ENCODE results near the gene CKAP4.

Gene CKAP4

GRCh38 chr12:106274012-106274411 is 26.2 kb upstream of the CKAP4 start:
- DNase-seq: no peak

DNA sequence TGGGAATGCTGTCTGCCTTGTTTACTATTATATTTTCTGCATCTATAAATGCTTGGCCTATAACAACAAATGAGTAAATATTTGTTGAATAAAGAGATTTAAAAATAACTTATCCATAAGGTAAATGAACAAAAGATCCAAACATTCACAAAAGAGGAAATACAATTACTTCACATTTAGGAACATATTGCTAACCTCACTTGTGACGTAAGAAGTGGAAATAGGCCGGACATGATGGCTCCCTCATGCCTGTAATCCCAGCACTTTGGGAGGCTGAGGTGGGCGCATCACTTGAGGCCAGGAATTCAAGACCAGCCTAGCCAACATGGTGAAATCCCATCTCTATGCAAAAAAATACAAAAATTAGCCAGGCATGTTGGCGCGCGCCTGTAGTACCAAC is 25.7 kb upstream of the CKAP4 start:
- DNase-seq: no peak

GRCh38 chr12:106271575-106272505 is 24.0 kb upstream of the CKAP4 start:
- DNase-seq: no peak

DNA sequence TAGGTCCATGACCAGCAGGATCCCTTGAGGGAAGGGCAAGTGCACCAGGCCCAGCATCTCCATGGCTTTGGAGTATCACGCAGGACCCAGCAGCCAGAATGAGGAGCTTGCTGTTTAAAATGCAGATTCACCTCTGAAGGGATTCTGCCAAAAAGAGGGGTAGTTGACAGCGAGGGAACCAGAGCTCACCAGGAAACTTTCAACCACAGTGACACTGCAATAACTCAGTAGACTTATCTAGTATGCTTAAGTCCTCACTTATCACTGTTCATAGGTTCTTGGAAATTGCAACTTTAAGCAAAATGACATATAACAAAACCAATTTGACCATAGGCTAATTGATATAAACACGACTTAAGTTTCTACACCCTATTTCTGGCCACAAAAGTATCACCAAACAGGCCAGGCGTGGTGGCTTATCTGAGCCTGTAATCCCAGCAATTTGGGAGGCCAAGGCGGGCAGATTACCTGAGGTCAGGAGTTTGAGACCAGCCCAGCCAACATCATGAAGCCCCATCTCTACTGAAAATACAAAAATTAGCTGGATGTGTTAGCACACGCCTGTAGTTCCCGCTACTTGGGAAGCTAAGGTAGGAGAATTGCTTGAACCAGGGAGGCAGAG is 21.4 kb upstream of the CKAP4 start:
- DNase-seq: no peak

DNA sequence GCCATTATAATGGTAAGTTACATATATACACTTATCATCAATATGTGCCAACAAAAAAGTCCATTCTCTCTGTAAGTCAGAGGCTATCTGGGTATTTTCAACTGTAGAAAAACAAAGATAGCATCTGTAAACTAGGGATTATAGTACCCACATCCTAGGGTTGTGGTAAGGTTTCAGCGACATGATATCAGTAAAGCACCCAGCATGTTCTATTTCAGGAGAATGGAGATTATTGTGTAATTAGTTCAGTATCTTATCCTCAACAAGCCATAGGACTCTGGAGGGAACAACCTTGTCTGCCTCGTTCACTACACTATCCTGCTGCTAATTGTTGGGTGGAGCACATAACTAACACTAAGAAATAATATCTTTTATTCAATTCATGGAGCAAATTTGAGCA is 19.7 kb upstream of the CKAP4 start:
- DNase-seq: no peak

GRCh38 chr12:106265116-106265515 is 17.3 kb upstream of the CKAP4 start:
- DNase-seq: no peak

GRCh38 chr12:106258935-106259334 is 11.1 kb upstream of the CKAP4 start:
- DNase-seq: no peak

DNA sequence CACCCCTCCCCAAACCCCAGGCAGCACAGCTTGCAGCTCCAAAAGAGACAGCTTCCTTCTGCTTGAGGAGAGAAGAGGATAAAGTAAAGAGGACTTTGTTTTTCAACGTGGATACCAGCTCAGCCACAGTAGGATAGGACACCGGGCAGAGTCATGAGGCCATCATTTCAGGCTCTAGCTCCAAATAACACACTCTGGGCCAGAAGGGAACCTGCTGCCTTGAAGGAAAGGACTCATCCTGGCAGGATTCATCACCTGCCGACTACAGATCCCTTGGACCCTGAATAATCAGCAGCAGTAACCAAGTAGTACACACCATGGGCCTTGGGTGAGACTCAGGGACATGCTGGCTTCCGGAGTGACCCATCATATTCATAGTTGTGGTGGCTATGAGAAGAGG is 10.4 kb upstream of the CKAP4 start:
- no peak for DNase-seq

DNA sequence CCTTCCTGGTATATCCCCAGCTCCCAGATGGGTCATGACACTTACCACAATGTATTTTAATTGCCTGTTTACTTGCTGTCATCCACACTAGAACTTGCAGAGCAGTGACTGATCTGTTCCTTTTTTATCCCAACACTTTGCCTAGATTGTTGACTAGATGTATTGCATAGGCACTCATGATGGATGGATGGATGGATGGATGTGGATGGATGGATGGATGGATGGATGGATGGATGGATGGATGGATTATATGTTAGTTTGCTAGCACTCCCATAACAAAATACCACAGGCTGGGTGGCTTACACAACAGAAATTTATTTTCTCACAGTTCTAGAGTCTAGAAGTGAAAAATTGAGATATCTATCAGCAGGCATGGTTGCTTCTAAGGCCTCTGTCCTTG is 8.7 kb upstream of the CKAP4 start:
- DNase-seq: no peak

- no peak for DNase-seq
These were observed 8.1 kb upstream of the CKAP4 start for GRCh38 chr12:106255952-106256351.

- no peak for DNase-seq
These were observed 7.7 kb upstream of the CKAP4 start for GRCh38 chr12:106255493-106255892.

GRCh38 chr12:106254724-106255123 is 6.9 kb upstream of the CKAP4 start:
- DNase-seq: no peak

- no peak for DNase-seq
These were observed 4.0 kb upstream of the CKAP4 start for GRCh38 chr12:106251631-106252455.

GRCh38 chr12:106249411-106250135 is 1.8 kb upstream of the CKAP4 start:
- DNase-seq: no peak

- no peak for DNase-seq
These were observed 1.1 kb upstream of the CKAP4 start for GRCh38 chr12:106248846-106249371.

- DNase-seq: no peak
These were observed 559 bp upstream of the CKAP4 start for GRCh38 chr12:106248312-106248845.

- DNase-seq: no peak
These were observed 738 bp downstream of the CKAP4 start for GRCh38 chr12:106246891-106247673.

DNA sequence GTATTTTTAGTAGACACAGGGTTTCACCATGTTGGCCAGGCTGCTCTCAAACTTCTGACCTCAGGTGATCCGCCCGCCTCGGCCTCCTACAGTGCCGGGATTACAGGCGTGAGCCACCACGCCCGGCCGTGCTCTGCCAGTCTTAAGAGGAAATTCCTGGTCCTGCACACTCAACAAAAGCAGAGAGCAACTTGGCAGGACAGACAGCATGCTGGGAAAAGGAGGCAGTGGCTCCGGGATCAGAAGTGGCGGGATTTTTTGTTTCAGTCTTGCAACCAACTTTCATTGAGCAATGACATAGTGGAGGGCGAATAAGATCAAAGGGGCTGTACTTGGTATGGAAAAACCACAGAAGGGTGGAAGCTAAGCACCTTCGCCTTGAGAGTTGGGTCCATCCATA is 2.1 kb downstream of the CKAP4 start:
- no peak for DNase-seq

- DNase-seq: no peak
These were observed 4.2 kb downstream of the CKAP4 start for GRCh38 chr12:106243620-106244019.

DNA sequence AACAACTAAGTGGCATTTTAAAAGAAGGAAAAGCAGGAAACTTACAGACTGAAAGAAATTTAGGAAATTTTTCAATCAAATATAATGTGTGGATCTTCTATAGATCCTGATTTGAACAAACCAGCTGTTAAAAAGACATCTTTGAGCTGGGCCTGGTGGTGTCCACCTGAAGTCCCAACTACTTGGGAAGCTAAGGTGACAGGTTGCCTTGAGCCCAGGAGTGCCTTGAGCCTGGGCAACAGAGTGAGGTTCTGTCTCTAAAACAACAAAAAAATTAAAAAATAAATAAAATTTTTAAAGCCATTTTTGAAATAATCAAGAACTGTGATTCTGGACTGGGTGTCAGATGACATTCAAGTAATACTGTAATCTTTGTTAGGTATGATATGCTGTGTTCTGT is 7.0 kb downstream of the CKAP4 start:
- DNase-seq: no peak

DNA sequence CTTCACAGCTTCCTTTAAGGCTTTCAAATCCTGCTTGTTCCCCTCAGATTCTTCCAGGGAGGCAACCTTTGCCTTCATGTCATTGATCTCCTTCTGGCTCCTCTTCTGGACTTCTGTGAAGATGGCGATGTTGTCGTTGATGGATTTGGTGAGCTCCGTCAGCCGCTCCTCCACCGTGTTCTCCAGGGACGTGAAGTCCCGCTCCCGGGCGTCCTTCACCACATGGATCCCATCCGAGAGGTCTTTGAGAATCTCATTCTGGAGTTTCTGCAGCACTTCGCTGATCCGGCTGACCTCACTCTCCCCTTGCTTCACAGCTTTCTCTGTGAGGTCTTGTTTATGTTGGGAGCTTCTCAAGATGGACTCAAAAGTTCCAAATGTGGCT is 7.9 kb downstream of the CKAP4 start:
- DNase-seq: no peak

All from NCI-H510A (cell line).